ENCODE data around the gene PLA1A.

PLA1A gene

DNA sequence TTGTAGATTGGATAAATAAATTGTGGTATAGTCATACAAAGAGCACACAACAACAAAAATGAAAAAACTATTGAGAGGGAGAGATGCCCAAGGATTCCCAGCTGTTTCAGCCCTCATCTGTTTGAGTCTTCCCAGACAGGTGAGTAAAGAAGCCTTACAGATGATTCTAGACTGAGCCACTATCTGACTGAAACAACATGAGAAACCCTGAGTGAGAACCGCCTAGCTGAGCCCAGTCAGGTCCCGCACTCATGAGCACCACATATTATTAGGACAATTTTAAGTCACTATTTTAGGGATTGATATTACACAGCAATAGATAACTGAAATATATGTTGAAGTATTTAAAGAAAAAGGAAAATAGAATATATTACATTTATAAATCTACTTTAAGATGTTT is 43.7 kb downstream of the PLA1A start:
- Histone ChIP-seq H3K36me3 (peaks cover 13% of the 10 kb centered on the region), H3K9me3 (0 out of 2 replicates have a peak, but pooled peaks cover 3% of the 10 kb centered on the region), H3K4me1 (peaks cover 33% of the 10 kb centered on the region), H3K4me3 (ENCODE audit: low read depth, low read length) (no peak overlapping the region), H3K27me3 (no peaks in the 10 kb centered on the region)
- DNase-seq, result no peak
- TF ChIP-seq, protein P1, sequence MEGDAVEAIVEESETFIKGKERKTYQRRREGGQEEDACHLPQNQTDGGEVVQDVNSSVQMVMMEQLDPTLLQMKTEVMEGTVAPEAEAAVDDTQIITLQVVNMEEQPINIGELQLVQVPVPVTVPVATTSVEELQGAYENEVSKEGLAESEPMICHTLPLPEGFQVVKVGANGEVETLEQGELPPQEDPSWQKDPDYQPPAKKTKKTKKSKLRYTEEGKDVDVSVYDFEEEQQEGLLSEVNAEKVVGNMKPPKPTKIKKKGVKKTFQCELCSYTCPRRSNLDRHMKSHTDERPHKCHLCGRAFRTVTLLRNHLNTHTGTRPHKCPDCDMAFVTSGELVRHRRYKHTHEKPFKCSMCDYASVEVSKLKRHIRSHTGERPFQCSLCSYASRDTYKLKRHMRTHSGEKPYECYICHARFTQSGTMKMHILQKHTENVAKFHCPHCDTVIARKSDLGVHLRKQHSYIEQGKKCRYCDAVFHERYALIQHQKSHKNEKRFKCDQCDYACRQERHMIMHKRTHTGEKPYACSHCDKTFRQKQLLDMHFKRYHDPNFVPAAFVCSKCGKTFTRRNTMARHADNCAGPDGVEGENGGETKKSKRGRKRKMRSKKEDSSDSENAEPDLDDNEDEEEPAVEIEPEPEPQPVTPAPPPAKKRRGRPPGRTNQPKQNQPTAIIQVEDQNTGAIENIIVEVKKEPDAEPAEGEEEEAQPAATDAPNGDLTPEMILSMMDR (IDR thresholded peaks at IDR 0.05; ENCODE audit: low read depth, low read length), result no peak

DNA sequence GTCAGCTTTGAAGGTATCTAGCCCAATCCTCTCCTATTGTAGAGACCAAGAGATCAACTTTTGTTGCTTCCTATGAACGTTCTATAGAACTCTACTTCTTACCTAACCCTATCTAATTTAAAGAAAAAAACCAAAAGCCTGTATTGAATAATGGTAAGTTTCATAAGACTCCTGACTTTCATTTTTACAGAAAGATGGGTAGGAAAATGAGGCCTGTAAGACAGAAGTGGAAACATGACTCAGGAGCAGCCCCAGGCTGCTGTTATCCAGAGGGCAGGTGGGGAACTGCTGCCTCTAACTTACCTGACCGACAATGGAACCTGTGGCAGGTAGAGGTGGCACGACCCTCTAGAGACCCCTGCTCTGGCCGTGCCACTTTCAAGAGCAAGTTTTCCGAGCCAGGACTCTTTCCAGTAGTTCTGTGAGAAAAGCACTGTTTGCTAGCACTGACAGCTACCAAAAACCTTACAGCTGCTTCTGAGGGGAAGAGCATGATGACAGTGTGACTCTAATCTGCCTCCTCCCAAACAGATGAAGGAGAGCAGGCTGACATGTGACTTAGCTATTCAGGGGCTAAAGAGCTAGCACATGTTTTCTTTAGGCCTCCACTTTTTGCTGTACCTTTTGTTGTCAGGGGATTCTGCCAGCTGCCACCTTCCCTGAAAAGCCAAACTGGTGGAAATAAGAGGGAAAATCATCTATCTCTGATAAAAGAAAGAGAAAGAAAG is 45.2 kb downstream of the PLA1A start:
- peaks cover 16% of the 10 kb centered on the region for H3K36me3 ChIP-seq
- no peak for DNase-seq
- TF ChIP-seq, protein P1 (IDR thresholded peaks at IDR 0.05; ENCODE audit: low read depth, low read length), result no peak
- H3K9me3 ChIP-seq, result 0 out of 2 replicates have a peak, but pooled peaks cover 3% of the 10 kb centered on the region
- H3K4me3 ChIP-seq (ENCODE audit: low read depth, low read length), result no peak overlapping the region
- H3K4me1 ChIP-seq, result peaks cover 18% of the 10 kb centered on the region
- no peaks in the 10 kb centered on the region for H3K27me3 ChIP-seq

DNA sequence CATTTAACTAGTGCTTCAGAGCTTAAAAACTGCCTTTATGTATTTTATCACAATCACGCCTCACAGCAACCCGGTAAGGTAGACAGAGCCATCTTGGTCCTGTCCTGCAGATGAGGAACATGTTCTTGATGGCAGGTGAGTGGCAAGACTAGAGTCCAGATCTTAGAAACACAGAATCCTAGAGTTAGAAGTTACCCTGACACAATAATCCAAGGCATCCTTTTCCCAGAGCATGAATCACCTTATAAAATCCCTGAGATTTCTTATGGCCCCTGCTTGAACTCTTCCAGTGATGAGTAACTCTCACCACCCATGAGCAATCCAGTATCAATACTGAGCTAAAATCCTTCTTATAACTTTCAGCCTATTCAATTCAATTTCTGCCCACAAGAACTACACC is 45.8 kb downstream of the PLA1A start:
- peaks cover 13% of the 10 kb centered on the region for H3K4me1 ChIP-seq
- H3K36me3 ChIP-seq, result peaks cover 21% of the 10 kb centered on the region
- TF ChIP-seq, protein P1 (IDR thresholded peaks at IDR 0.05; ENCODE audit: low read depth, low read length), result no peak
- DNase-seq, result no peak
- H3K27me3 ChIP-seq, result no peaks in the 10 kb centered on the region
- no peak overlapping the region for H3K4me3 ChIP-seq (ENCODE audit: low read depth, low read length)
- H3K9me3 ChIP-seq, result 0 out of 2 replicates have a peak, but pooled peaks cover 3% of the 10 kb centered on the region

DNA sequence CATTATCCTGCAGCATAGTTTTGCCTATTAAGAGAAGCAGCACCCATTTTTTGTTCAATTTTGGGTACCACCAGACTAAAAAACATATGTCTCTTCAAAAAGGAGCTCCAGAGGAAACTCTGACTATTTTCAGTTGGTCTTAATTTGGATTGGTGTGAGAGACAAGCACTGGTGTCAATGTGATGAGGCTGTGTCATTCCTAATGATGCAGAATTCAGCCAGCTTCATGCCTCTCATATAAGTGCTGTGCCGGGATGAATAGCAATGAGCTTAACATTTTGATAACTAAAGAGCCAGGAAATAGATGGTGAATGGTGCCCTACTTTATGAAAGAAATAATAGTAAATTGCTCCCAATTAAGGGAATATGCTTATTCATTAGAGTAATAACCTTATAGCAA is 46.8 kb downstream of the PLA1A start:
- Histone ChIP-seq H3K4me1 (peaks cover 13% of the 10 kb centered on the region), H3K36me3 (peaks cover 21% of the 10 kb centered on the region), H3K9me3 (0 out of 2 replicates have a peak, but pooled peaks cover 3% of the 10 kb centered on the region), H3K27me3 (no peaks in the 10 kb centered on the region), H3K4me3 (ENCODE audit: low read depth, low read length) (no peak overlapping the region)
- TF ChIP-seq, protein P1 (IDR thresholded peaks at IDR 0.05; ENCODE audit: low read depth, low read length), result no peak
- no peak for DNase-seq

DNA sequence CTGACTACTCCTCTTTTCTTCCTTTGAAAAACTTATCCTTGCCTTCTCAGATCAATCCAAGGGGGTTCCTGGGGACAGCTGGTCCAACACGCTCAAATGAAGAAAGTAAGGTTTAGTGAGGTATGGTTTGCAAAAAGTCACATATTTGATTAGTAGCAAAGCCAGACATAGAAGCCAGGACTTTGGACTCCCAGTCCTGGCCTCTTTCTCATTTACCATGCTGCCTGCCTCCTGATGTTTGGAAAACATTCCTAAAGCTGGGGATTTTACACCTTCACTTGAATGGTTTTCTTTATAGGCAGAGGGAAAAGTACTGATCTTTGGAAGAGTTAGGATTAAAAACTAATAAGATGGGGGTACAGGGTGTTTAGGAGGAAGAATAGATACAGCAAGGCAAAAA is 48.1 kb downstream of the PLA1A start:
- TF ChIP-seq, protein P1 (IDR thresholded peaks at IDR 0.05; ENCODE audit: low read depth, low read length), result no peak
- H3K9me3 ChIP-seq, result 0 out of 2 replicates have a peak, but pooled peaks cover 3% of the 10 kb centered on the region
- no peak for DNase-seq
- no peak overlapping the region for H3K4me3 ChIP-seq (ENCODE audit: low read depth, low read length)
- peaks cover 21% of the 10 kb centered on the region for H3K36me3 ChIP-seq
- peaks cover 12% of the 10 kb centered on the region; the same call in 1 of the 2 replicates for H3K4me1 ChIP-seq
- no peaks in the 10 kb centered on the region for H3K27me3 ChIP-seq

DNA sequence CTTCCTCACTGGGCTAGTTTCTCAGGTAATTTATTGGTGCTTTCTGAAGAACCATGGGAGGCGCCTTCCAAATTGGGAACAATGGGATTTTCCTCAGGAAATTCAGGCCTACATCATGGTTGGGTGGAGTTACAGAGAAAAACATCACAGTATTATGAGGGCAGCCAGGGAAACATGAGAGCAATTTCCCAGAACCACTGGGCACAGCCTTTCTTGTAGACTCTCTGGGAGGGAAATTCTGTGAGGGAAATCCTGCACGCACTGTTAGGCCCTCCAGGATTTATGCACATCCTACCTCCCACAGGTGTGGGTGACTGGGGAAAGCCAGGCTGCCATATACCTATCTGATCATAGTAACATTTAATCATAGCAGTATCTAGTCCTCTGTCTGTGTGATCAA is 49.5 kb downstream of the PLA1A start:
- Histone ChIP-seq H3K9me3 (0 out of 2 replicates have a peak, but pooled peaks cover 2% of the 10 kb centered on the region), H3K27me3 (no peaks in the 10 kb centered on the region), H3K4me1 (peaks cover 12% of the 10 kb centered on the region; the same call in 1 of the 2 replicates), H3K36me3 (peaks cover 12% of the 10 kb centered on the region), H3K4me3 (ENCODE audit: low read depth, low read length) (no peak overlapping the region)
- no peak for DNase-seq
- TF ChIP-seq, protein P1 (IDR thresholded peaks at IDR 0.05; ENCODE audit: low read depth, low read length), result no peak
